OCI-M2 (cell line): Measurements from ENCODE around the gene NCAPG2.
"Not testable (repeated sequence)": the region's sequence is repeated elsewhere in the genome, so short reads cannot be mapped to it uniquely, and the experiment has no call there.

Source experiments
- DNase-seq: peaks from one replicate; lab custom pipeline; 2025; ENCODE audit not compliant: unreplicated experiment; lab: John Stamatoyannopoulos, UW

Gene NCAPG2

DNA sequence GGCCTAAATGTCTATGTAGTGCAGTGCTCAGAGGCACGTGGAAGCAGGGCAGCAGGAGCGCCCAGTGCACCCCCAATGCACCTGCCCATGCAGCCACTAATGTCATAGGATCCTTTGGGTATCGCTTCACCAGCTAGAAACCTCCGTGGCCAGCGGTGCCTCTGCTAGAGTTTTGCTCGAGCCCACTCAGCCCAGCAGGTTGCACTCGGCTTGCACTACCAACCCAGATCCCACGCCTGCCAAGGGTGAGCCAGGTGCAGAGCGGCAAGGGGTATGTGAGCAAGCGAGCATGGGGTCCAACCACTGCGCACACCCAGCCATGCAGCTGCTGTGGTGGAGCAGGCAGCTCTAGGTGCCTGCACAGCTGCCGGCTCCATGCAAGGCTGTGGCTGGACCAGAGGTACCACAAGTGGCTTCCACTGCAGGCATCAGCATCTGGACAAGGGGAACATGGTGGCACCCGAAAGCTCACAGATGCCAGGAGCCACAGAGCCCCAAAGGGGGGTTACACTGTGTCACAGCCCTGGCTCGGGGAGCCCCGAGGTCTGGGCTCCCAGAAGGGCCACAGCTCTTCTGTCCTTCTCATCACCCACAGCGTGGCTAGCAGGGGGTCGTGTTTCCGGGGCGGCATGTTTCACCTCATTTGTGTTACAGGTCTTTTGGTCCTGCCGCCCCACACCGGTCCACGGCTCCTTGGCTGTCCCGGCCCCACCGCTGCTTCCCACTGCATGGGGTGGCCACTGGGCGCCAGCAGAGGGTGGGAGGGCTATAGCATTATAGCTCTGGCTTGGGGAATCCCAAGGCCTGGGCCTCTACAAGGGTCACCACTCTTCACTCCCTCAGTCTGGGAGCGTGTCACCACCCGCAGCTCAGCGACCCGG, 2.3 kb upstream of the NCAPG2 start:
- no peak for DNase-seq

DNA sequence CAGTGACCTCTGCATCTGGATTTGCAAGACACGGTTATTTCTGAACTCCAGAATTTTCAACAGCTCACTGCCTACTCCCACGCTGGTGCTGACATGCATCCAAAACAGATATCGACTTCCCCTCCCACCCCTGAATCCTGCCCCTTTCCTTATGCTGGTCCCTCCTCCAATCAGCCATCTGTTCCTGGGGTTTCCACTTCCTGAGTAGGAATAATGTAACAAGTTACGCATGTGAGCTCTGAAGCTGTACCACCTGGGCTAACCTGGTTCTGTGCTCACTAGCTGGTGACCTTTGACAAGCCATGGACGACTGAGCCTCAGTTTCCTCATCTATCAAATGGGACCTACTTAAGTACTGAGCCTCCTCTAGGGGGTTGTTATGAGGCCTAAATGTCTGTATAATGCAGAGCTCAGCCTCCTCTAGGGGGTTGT, 1.7 kb upstream of the NCAPG2 start:
- DNase-seq: no peak

DNA sequence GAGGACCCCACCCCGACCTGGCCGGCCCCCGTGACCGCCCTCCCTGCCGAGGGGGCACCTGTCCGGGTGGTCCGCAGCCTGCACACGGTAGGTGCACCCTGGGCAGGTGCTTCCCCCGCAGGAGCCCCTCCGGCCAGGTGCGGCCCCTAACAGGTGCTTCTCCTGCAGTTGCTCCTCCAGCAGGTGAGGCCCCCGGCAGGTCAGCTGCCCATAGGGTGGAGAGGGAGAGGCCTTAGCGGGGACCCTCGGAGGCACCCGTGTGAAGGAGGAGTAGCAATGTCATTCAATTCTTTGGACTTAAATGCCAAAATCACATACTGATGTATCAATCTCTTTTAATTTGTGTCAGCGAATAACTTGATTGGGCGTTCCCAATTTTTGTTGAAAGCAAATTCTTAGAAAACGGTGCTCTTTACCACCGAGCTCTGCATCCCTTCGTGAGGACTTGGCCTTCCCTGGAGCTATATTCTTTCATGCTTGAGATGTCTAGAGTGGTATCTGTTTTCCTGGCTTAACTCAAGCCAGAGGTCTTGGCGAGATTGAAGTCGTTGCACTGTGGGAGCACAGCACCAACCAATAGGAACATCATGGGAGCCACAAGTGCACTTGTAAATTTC, 738 bp upstream of the NCAPG2 start:
- DNase-seq: no peak

DNA sequence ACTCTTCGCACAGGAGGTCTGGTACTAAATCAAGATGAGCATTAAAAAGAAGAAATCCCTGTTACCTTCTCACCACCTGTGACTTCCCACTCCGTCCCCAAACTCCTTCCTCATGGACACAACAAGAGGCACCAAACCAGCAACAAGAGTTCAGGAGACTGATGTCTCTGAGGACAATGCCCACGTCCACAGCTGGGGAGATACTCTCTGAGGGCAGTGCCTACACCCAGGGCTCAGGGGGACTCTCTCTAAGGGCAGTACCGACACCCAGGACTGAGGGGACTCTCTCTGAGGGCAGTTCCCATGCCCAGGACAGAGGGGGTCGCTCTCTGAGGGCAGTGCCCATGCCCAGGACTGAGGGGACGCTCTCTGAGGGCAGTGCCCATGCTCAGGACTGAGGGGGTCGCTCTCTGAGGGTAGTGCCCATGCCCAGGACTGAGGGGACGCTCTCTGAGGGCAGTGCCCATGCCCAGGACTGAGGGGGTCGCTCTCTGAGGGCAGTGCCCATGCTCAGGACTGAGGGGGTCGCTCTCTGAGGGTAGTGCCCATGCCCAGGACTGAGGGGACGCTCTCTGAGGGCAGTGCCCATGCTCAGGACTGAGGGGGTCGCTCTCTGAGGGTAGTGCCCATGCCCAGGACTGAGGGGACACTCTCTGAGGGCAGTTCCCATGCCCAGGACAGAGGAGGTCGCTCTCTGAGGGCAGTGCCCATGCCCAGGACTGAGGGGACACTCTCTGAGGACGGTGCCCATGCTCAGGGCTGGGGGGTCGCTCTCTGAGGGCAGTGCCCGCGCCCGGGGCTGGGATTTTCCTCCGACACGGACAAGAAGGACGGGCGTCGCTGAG, 703 bp downstream of the NCAPG2 start:
- not testable (repeated sequence) for DNase-seq

- DNase-seq: no peak
These were observed 1.7 kb downstream of the NCAPG2 start for GRCh38 chr7:158702944-158703343.

GRCh38 chr7:158702196-158702595, 2.4 kb downstream of the NCAPG2 start:
- no peak for DNase-seq

- DNase-seq: no peak
These were observed 4.6 kb downstream of the NCAPG2 start for GRCh38 chr7:158700008-158700407.

DNA sequence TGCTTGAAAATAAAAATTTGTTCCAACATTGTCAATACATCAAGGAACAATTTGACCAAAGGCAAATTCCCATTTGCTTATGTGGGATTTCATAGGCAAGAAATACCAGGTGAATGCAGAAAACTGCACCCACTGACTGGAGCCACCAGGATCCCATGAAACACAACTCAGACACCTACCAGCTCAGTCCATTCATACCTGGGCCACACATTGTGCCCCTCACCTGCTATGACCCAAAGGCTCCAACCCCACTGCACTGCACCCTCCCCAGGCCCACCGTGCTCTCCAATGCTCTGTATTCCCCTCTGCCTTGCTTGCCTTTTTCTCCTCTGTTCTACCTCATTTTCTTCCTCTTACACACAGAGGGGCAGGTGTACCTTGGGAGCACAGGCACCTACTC, 5.3 kb downstream of the NCAPG2 start:
- no peak for DNase-seq

DNA sequence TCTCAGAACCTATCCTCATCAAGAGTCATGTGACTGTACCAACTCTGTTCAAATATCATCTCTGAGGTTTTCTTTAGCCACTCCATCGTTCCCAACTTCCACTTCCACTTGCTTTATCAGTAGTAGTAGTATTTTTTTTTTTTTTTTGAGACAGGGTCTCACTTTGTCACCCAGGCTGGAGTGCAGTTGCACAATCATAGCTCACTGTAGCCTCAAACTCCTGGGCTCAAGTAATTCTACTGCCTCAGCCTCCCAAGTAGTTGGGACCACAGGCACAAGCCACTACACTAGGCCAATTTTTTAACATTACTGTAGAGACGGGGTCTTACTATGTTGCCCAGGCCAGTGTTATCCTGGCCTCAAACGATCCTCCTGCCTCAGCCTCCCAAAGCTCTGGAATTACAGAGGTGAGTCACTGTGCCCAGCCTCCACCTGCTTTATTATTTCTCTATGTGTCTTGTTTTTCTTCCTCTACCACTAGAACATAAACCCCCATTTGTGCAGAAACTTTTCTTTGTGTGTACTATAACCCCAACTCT, 5.9 kb downstream of the NCAPG2 start:
- DNase-seq: no peak

DNA sequence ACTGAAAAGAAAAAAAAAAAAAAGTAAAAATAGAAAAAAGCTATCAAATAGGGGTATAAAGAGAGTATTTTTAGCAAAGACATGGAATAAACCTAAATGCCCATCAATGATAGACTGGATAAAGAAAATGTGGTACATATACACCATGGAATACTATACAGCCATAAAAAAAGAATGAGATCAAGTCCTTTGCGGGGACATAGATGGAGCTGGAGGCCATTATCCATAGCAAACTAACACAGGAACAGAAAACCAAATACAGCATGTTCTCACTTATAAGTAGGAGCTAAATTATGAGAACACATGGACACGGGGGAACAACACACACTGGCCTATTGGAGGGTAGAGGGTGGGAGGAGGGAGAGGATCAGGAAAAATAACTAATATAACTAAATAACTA, 7.0 kb downstream of the NCAPG2 start:
- not testable (repeated sequence) for DNase-seq

DNA sequence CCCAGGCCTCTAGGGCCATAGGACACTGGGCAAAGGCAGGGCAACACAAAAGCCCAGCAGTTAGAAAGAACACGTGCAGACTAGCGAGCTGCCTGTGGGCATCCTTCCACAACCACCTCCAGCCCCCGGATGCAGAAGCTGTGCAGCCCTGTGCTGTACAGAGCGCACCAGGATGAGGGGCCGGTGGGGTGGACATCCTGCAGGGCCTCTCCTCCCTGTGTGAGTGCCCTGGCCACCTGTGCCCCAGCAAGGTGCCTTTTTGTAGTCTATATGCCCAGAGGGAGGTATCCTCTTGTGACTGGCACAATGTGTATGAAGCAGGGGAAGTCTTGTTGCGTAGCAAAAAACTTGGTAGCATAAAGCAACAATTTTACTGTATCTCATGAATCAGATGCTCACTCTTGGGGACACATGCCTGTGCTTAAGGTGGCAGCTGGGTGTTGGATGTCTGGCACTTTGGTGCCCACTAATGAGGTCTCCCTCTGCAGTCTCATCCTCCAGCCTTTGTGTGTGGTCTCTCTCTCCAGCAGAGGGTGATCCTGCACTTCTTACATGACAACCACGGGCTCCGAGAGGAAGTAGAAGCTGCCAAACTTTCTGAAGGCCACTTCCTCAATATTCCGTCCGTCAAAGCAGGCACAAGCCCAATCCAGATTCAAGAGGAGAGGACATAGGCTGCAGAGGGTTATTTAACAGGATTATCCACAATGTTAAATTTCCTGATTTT, 8.7 kb downstream of the NCAPG2 start:
- no peak for DNase-seq

GRCh38 chr7:158695056-158695455, 9.5 kb downstream of the NCAPG2 start:
- DNase-seq: no peak

GRCh38 chr7:158694650-158695049, 10.0 kb downstream of the NCAPG2 start:
- DNase-seq: no peak

GRCh38 chr7:158689488-158689887, 15.1 kb downstream of the NCAPG2 start:
- no peak for DNase-seq

GRCh38 chr7:158687406-158687805, 17.2 kb downstream of the NCAPG2 start:
- DNase-seq: no peak

- no peak for DNase-seq
These were observed 18.9 kb downstream of the NCAPG2 start for GRCh38 chr7:158685693-158686092.

GRCh38 chr7:158684329-158684728, 20.3 kb downstream of the NCAPG2 start:
- DNase-seq: no peak

GRCh38 chr7:158683541-158683940, 21.1 kb downstream of the NCAPG2 start:
- DNase-seq: no peak

DNA sequence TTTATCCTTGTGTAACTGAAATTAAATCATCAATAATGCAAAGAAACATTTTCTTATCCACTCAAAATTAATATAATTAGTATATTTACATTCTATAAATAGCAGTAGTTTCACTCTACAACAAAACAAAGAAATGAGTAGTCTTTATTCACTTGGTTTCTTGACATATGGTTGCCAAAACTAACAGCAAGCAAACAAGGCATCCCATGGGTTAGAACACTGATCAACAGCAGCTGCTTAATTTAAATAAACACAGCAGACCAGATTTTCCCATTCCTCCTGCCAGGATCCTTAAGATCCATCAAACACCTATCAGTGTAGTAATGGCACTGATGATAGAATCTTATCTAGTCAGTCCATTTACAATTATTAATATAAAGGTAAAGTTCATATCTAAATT, 22.1 kb downstream of the NCAPG2 start:
- DNase-seq: no peak

GRCh38 chr7:158680754-158681153, 23.9 kb downstream of the NCAPG2 start:
- no peak for DNase-seq

GRCh38 chr7:158676906-158677305, 27.7 kb downstream of the NCAPG2 start:
- DNase-seq: no peak
